NCI-H2029 treated with DMSO at 0.1 percent for 48 hours (cell line): ENCODE data around the gene GPR135.
A peak's percentile ranks its signal among the peaks of the same experiment; 100 is the strongest.
"Not testable (repeated sequence)": the region's sequence is repeated elsewhere in the genome, so short reads cannot be mapped to it uniquely, and the experiment has no call there.

Experiments used
- DNase-seq: peaks from one replicate; lab custom pipeline; 2025; lab: John Stamatoyannopoulos, UW

Gene GPR135

GRCh38 chr14:59474172-59474571 is 9.0 kb upstream of the GPR135 start:
- DNase-seq, result no peak

- peak; percentile 34 for DNase-seq
Observed at GRCh38 chr14:59464486-59465315, 479 bp downstream of the GPR135 start.

GRCh38 chr14:59463787-59464485 is 1.2 kb downstream of the GPR135 start:
- no peak for DNase-seq

GRCh38 chr14:59461891-59462290 is 3.3 kb downstream of the GPR135 start:
- DNase-seq, result no peak

GRCh38 chr14:59460378-59460777 is 4.8 kb downstream of the GPR135 start:
- no peak for DNase-seq

GRCh38 chr14:59458486-59458885 is 6.7 kb downstream of the GPR135 start:
- DNase-seq, result no peak

- DNase-seq, result no peak
Observed at GRCh38 chr14:59455411-59455810, 9.8 kb downstream of the GPR135 start.

GRCh38 chr14:59454139-59454538 is 11.0 kb downstream of the GPR135 start:
- no peak for DNase-seq

- DNase-seq, result no peak
Observed at GRCh38 chr14:59451849-59452248, 13.3 kb downstream of the GPR135 start.

DNA sequence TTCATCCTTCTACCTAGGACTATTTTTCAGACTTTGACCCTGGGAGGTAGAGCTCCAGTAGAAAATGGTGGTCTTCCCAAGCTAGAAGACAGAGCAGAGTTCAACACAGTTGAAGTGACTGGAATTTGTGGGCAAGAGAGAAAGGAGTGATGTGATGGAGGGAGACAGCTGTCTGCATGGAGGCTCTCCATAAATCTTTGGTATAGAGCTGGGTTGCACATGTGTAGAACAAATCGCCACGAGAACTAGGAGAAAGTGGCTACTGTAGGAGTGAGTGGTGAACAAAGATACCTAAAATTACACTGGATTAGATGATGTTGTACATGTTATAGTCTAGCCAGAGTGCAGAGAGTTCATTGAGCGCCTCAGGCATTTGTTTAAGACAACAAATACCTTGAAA is 14.5 kb downstream of the GPR135 start:
- DNase-seq, result no peak

DNA sequence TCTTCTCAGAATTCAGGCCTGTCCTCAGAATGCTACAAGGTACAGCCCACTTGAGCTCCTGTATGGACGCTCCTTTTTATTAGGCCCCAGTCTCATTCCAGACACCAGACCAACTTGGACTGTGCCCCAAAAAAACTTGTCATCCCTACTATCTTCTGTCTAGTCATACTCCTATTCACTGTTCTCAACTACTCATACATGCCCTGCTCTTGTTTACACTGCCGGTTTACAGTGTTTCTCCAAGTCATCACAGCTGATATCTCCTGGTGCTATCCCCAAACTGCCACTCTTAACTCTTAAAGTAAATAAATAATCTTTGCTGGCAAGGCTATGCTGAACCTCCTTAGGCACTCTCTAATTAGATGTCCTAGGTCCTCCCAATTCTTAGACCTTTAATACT is 16.5 kb downstream of the GPR135 start:
- not testable (repeated sequence) for DNase-seq

DNA sequence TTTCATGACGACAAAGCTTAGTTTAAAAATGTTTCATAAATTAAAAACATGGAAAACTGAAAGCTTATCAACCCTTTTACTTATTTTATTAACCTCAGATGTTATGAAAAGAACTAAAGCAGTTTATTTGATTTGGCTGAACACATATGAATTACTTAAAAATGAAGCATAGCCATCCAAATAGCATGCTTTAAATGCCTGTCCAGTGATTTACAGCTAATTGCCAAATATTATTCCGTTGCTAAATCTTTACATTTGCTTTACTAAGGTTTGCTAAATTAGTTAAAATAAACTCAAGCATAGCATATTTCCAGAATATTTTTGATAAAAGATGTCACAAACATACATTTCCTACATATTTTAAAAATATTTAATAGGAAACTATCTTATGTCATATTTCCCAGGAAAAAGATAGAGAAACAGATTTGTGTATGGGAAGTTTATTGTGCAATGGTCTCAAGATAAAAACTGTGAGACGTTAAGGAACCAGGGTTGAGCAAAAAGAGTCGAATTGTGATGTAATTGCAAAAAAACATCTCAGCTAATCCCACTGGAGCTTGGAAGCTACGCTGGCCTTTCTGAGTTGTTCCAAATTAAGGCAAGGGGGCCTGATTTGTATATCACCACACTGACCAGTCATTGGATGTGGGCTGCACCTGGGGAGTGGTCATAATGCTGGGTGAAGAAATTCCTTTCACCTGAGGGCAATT is 25.8 kb downstream of the GPR135 start:
- DNase-seq, result no peak

- DNase-seq, result no peak
Observed at GRCh38 chr14:59438195-59438647, 27.0 kb downstream of the GPR135 start.

DNA sequence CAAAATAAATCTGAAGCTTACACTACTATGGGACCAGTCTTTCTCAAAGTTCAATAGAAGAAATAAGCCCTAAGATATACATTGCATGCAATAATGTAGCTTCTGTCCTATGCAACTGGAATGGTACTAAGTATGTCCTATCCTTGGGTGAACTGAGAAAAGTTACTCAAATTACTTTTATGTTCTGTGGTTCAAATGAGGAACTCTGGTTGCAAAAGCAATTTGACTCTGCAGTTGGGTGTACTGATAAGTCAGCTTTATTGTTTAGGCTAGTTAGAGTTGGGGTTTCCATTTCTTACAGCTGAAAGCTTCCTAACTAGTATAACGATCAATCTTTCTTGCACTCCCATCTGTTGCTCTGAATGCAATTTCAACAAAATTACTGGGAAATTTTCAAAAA is 29.2 kb downstream of the GPR135 start:
- no peak for DNase-seq

- no peak for DNase-seq
Observed at GRCh38 chr14:59435101-59435500, 30.1 kb downstream of the GPR135 start.

GRCh38 chr14:59429790-59430189 is 35.4 kb downstream of the GPR135 start:
- no peak for DNase-seq

GRCh38 chr14:59428581-59429012 is 36.6 kb downstream of the GPR135 start:
- no peak for DNase-seq

- no peak for DNase-seq
Observed at GRCh38 chr14:59427653-59428580, 37.3 kb downstream of the GPR135 start.

DNA sequence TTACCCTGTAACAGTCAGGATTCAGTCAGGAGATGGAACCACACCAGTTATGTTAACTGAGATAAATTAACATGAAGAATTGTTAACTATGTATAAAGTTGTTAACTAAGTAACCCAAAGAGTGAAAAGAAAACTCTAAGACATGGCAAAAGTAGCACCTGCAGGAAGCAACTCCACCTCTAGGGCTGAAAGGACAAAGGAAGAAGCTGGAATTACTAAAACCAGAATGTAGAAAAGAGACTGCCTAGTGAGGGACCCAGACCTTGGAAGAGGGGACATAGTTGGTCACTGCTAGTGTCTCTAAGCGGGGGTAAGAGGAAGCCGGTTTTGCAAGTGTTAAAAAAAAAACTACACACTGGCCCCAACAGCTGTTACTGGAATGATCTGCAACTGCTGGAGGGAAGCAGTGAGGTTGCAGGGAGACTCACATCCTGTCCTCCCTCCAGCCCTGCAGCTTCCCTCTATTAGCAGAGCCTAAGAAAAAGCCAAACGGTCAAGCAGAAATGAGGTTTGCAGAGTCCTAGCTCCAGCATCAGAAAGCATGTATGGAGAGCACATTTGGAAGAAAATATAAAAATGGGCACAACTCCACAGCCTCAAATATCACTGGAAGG is 39.8 kb downstream of the GPR135 start:
- DNase-seq, result no peak

DNA sequence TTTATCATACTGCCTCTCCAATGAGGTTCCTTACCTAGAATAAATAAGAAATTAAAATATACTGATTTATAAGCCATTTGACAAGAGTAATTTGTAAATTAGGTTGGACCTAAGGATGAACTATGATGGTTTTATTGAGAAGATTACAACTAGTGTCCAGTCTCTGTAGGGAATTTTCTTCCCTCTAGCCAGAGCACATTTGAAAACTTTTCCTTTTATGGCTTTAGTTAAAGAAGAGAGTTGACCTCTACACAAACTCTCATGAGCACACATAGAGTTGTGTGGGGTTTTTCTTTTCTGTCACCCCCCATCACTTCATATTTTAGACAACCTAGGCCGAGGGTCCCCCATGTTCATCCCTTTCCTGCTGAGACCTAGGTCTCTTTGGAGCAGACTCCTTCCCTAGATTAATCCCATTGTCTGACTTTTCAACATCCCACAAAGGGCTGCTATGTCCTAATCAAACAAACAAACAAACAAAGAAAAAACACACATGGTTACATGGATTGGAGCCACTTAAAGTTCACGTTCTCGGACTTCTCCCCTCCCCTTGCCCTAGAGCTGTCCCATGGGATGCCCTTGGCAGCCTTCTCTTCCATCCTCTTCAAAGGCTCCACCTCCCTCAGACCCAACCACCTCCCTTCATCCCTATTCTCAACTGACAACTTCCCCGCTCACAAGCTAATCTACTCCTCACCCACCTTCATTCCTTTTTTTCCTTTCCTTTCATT is 40.7 kb downstream of the GPR135 start:
- no peak for DNase-seq
